HL-60 (cell line): ENCODE results near the gene EGLN3.

Source experiments
- DNase-seq, 2 experiments: peaks; one replicate each; pipeline ENCODE4 v3.0.0-alpha.2; 2010 to 2020; ENCODE audit warnings: low read depth in 1 of 2, low spot score in 1 of 2
- H3K27ac ChIP-seq: fragments of 250-450 bp; sonication (Bioruptor Pico); replicated peaks from 2 replicates; pipeline ENCODE4 v1.5.1; 2020; ENCODE audit warnings: mild to moderate bottlenecking, moderate library complexity
- H3K27me3 ChIP-seq: fragments of 250-450 bp; sonication (Bioruptor Pico); 2 replicates; pipeline ENCODE4 v1.5.1; 2021; ENCODE audit warnings: mild to moderate bottlenecking, moderate library complexity; ENCODE audit not compliant: insufficient read depth, poor library complexity, severe bottlenecking
- H3K4me3 ChIP-seq: replicated peaks from 2 replicates; pipeline ENCODE4 v1.5.1; 2011; ENCODE audit warnings: mild to moderate bottlenecking, control low read depth, low read length; ENCODE audit not compliant: insufficient read depth
- GABPA ChIP-seq: IDR thresholded peaks from 2 replicates; pipeline ENCODE4 v1.6.1; 2012; ENCODE audit warnings: low read depth
- POLR2AphosphoS5 ChIP-seq: IDR thresholded peaks from 2 replicates; pipeline ENCODE4 v1.6.1; 2012; ENCODE audit warnings: low read depth
- SPI1 ChIP-seq: IDR thresholded peaks from 2 replicates; pipeline ENCODE4 v1.6.1; 2012; ENCODE audit warnings: low read depth, mild to moderate bottlenecking, borderline replicate concordance
- TF ChIP-seq, protein P1 (sequence below): IDR thresholded peaks from 2 replicates; pipeline ENCODE4 v1.6.1; 2012; ENCODE audit warnings: low read depth; ENCODE audit not compliant: insufficient replicate concordance
- TF ChIP-seq, protein P2 (sequence below): IDR thresholded peaks from one replicate; pipeline ENCODE4 v1.5.1; 2011; ENCODE audit warnings: low read length, control low read depth, inconsistent platforms; ENCODE audit not compliant: insufficient read depth

Gene EGLN3

DNA sequence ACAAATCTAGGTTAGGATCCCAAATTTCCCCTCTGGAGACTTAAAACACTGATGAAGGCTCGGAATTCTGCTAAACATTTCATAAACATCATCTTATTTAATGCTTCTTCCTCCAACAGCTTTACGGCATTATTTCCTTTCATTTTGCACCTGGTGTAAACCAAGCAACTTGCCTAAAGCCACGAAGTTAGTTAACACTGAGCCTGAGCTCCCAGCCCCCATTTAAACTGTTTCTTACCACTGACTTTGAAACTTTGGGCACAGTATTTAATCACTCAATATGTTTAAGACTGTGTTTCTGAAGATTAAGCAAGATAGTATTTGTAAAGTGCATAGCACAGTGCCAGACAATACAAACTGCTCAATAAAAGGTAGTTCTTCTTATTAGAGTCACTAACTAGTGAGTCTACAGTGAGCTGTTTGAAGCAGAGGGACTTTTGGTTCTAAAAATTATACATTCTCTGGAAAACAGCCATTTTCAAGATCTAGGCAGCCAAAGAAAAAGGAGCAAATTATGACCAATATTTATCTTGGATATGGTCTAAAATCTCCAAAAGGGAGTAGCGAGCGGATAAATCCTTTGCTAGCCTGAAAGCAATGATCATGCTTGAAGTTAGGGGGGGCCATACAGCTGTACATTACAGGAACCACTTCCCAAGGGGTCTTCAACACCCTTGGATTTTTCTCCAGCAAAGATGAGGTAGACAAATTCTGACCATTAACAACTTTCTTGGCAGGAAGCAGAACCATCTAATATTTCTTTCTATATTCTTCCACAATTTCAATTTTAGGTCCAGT lies 4.0 kb downstream of the EGLN3 start:
- no peak overlapping the region for H3K27ac ChIP-seq
- TF ChIP-seq, protein P1, sequence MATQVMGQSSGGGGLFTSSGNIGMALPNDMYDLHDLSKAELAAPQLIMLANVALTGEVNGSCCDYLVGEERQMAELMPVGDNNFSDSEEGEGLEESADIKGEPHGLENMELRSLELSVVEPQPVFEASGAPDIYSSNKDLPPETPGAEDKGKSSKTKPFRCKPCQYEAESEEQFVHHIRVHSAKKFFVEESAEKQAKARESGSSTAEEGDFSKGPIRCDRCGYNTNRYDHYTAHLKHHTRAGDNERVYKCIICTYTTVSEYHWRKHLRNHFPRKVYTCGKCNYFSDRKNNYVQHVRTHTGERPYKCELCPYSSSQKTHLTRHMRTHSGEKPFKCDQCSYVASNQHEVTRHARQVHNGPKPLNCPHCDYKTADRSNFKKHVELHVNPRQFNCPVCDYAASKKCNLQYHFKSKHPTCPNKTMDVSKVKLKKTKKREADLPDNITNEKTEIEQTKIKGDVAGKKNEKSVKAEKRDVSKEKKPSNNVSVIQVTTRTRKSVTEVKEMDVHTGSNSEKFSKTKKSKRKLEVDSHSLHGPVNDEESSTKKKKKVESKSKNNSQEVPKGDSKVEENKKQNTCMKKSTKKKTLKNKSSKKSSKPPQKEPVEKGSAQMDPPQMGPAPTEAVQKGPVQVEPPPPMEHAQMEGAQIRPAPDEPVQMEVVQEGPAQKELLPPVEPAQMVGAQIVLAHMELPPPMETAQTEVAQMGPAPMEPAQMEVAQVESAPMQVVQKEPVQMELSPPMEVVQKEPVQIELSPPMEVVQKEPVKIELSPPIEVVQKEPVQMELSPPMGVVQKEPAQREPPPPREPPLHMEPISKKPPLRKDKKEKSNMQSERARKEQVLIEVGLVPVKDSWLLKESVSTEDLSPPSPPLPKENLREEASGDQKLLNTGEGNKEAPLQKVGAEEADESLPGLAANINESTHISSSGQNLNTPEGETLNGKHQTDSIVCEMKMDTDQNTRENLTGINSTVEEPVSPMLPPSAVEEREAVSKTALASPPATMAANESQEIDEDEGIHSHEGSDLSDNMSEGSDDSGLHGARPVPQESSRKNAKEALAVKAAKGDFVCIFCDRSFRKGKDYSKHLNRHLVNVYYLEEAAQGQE: no peak
- TF ChIP-seq, protein P2, sequence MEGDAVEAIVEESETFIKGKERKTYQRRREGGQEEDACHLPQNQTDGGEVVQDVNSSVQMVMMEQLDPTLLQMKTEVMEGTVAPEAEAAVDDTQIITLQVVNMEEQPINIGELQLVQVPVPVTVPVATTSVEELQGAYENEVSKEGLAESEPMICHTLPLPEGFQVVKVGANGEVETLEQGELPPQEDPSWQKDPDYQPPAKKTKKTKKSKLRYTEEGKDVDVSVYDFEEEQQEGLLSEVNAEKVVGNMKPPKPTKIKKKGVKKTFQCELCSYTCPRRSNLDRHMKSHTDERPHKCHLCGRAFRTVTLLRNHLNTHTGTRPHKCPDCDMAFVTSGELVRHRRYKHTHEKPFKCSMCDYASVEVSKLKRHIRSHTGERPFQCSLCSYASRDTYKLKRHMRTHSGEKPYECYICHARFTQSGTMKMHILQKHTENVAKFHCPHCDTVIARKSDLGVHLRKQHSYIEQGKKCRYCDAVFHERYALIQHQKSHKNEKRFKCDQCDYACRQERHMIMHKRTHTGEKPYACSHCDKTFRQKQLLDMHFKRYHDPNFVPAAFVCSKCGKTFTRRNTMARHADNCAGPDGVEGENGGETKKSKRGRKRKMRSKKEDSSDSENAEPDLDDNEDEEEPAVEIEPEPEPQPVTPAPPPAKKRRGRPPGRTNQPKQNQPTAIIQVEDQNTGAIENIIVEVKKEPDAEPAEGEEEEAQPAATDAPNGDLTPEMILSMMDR: no peak
- TF ChIP-seq POLR2AphosphoS5: no peak
- no peak overlapping the region for H3K4me3 ChIP-seq
- peaks cover 25% of the 10 kb centered on the region for H3K27me3 ChIP-seq
- no peak for DNase-seq

DNA sequence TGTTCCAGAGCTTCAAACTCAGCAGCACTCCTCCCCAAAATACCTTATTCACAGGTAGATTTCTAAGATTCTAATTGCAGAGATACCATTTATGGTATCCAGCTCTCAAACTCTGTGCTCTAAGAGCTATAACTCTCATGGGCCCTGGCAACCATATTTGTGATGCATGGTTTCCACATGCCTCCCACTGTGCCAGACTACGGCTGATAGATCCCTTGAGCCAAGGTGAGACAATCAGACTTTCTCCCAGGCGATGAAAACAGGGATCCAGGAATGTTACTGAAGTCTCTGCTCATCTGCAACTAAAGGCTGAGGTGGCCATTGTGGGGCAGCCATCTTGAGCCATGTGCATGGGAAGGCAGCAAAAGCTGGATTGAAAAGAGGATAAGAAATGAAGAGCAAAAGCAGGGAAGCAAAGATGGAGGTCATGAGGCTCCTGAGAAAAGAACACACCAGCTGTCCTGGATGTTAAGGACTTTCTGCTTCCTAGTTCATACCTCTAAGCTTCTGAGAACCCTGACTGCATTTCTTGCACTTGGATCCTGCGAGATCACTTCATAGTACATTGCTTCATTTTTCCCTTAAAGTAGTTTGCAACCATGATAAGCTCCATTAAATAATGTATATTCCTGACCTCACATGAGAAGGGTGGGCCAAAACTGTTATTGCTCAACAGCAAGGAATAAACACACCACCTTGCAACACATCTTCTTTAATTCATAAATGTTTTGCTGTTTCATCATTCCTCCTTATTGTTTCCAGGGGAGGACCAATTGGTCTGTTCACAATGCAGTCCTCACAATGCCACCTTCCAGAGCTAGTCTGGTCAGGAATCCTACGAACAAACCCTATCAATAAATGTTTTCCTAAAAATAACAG lies 5.4 kb downstream of the EGLN3 start:
- Histone ChIP-seq H3K4me3 (no peak overlapping the region), H3K27ac (no peak overlapping the region), H3K27me3 (peaks cover 14% of the 10 kb centered on the region)
- no peak for TF ChIP-seq GABPA
- TF ChIP-seq, protein P1: no peak
- TF ChIP-seq, protein P2: no peak
- TF ChIP-seq SPI1: no peak
- no peak for TF ChIP-seq POLR2AphosphoS5
- no peak for DNase-seq

DNA sequence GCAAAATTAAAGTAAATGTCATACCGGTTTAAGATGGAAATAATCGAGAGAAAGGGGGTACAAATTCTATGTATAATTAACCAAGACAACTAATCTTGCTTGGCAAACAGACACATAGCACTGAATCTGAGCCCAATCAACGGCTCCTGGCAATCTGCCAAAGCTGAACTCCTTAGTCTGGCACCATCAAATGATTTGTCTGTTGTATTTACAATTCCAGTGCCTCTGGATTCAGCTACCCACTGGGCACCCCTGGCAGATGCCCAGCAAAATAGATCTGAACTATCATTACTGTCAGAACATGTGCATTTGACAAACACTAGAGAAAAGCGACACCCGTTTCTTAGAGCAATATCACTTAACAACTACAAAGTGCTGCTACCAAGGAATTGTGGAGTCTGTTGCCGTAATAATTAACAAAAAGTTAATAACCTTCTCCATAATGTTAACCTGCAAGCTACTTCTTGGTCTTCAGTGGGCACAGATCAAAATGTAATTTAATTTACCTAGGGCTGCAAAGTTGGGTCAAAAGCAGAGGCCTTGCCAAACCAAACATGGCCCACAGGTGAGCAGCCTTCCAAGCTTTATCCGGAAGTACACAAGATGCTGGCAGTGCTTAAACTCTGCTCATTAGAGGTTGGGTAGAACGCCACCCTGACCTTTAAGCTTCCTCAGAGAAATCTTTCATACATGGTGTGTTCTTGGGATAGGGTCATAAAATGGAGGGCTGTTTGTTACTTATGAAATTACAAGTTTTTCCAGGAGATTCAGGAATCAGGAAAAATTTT lies 7.6 kb downstream of the EGLN3 start:
- no peak for DNase-seq
- no peaks in the 10 kb centered on the region for H3K27me3 ChIP-seq
- no peak overlapping the region for H3K27ac ChIP-seq
- H3K4me3 ChIP-seq: no peak overlapping the region
- no peak for TF ChIP-seq POLR2AphosphoS5

DNA sequence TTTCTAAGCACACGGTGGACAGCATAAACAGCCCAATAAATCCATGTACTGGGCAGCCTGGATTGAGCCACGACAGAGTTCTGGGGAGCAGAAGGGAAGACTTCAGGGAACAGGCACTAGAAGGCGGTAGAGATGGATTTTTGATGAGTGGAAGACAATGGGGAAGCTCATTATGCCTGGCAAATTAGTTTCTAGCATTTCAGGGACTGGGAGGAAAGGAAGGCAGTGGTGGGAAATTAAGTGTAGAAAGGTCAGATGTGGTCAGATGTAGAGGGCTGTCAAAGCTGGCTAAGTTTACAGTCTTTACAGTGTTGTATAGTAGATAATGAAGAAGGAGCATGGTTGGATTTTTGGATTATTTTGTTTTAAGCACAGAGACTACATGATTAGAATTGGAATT lies 9.2 kb downstream of the EGLN3 start:
- DNase-seq: no peak
- Histone ChIP-seq H3K4me3 (no peak overlapping the region), H3K27me3 (no peaks in the 10 kb centered on the region), H3K27ac (no peak overlapping the region)
- TF ChIP-seq SPI1: no peak
- TF ChIP-seq, protein P2: no peak
- TF ChIP-seq POLR2AphosphoS5: no peak
- no peak for TF ChIP-seq GABPA
- TF ChIP-seq, protein P1: no peak
